ENCODE data around the gene ANKEF1. TPM values are rescaled to one million over a fixed set of nuclear protein-coding genes. Genes with fewer than 3 reads are reported as not detected.

ANKEF1 gene
- total and polyA plus RNA-seq, 2 experiments from 2014 or later: 4.7 to 9.7 TPM

- Mint-ChIP-seq H3K4me3 (no peak overlapping the region), H3K27me3 (ENCODE audit: insufficient read depth, low read depth, poor library complexity) (no peaks in the 10 kb centered on the region), H3K4me1 (peaks cover 2% of the 10 kb centered on the region; the same call in 1 of the 3 replicates), H3K27ac (no peak overlapping the region), H3K9me3 (no peaks in the 10 kb centered on the region), H3K36me3 (ENCODE audit: low read depth) (no peaks in the 10 kb centered on the region)
- Histone ChIP-seq H3K27ac (ENCODE audit: low read depth) (no peak overlapping the region), H2AFZ (no peak overlapping the region), H3K4me2 (no peak overlapping the region), H3K4me3 (no peak overlapping the region), H4K20me1 (replicated peaks; ENCODE audit: insufficient read depth) (no peaks in the 10 kb centered on the region), H3K9me2 (ENCODE audit: insufficient read depth) (peaks cover 3% of the 10 kb centered on the region; the same call in 1 of the 2 replicates), H3K36me3 (ENCODE audit: insufficient read depth) (no peaks in the 10 kb centered on the region), H3K79me2 (replicated peaks; ENCODE audit: insufficient read depth) (no peaks in the 10 kb centered on the region), H3F3A (replicated peaks; ENCODE audit: low read depth) (no peaks in the 10 kb centered on the region), H3K4me1 (ENCODE audit: insufficient read depth) (no peaks in the 10 kb centered on the region), H3K27me3 (ENCODE audit: insufficient read depth) (no peaks in the 10 kb centered on the region)
- ATAC-seq (no peak), DNase-seq (ENCODE audit: low spot score) (no peak)
- TF ChIP-seq, protein P1, sequence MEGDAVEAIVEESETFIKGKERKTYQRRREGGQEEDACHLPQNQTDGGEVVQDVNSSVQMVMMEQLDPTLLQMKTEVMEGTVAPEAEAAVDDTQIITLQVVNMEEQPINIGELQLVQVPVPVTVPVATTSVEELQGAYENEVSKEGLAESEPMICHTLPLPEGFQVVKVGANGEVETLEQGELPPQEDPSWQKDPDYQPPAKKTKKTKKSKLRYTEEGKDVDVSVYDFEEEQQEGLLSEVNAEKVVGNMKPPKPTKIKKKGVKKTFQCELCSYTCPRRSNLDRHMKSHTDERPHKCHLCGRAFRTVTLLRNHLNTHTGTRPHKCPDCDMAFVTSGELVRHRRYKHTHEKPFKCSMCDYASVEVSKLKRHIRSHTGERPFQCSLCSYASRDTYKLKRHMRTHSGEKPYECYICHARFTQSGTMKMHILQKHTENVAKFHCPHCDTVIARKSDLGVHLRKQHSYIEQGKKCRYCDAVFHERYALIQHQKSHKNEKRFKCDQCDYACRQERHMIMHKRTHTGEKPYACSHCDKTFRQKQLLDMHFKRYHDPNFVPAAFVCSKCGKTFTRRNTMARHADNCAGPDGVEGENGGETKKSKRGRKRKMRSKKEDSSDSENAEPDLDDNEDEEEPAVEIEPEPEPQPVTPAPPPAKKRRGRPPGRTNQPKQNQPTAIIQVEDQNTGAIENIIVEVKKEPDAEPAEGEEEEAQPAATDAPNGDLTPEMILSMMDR (conservative IDR thresholded peaks at IDR 0.05; ENCODE audit: low read depth in 2 of 2): no peak
- no peak for TF ChIP-seq STAT1 (IDR thresholded peaks at IDR 0.05; ENCODE audit: unreplicated experiment)
- TF ChIP-seq ZNF462 (CRISPR knock-in tag; IDR thresholded peaks at IDR 0.05): no peak
- no peak for TF ChIP-seq CREB1 (CRISPR knock-in tag; IDR thresholded peaks at IDR 0.05; ENCODE audit: low read depth)
- no peak for TF ChIP-seq JUNB (IDR thresholded peaks at IDR 0.05; ENCODE audit: unreplicated experiment)
- no peak for TF ChIP-seq ETS1 (IDR thresholded peaks at IDR 0.05)
- TF ChIP-seq POLR2AphosphoS5 (IDR thresholded peaks at IDR 0.05; ENCODE audit: low read depth): no peak
- TF ChIP-seq ZNF331 (CRISPR knock-in tag; IDR thresholded peaks at IDR 0.05; ENCODE audit: low read depth): no peak
- no peak for TF ChIP-seq ZNF114 (CRISPR knock-in tag; IDR thresholded peaks at IDR 0.05)
- TF ChIP-seq EZH2 (IDR thresholded peaks at IDR 0.05; ENCODE audit: low read depth, unreplicated experiment): no peak
- no peak for TF ChIP-seq NANOG (IDR thresholded peaks at IDR 0.05; ENCODE audit: borderline replicate concordance)
- no peak for TF ChIP-seq EZH2phosphoT487 (IDR thresholded peaks at IDR 0.05; ENCODE audit: unreplicated experiment)
- TF ChIP-seq, protein P2, sequence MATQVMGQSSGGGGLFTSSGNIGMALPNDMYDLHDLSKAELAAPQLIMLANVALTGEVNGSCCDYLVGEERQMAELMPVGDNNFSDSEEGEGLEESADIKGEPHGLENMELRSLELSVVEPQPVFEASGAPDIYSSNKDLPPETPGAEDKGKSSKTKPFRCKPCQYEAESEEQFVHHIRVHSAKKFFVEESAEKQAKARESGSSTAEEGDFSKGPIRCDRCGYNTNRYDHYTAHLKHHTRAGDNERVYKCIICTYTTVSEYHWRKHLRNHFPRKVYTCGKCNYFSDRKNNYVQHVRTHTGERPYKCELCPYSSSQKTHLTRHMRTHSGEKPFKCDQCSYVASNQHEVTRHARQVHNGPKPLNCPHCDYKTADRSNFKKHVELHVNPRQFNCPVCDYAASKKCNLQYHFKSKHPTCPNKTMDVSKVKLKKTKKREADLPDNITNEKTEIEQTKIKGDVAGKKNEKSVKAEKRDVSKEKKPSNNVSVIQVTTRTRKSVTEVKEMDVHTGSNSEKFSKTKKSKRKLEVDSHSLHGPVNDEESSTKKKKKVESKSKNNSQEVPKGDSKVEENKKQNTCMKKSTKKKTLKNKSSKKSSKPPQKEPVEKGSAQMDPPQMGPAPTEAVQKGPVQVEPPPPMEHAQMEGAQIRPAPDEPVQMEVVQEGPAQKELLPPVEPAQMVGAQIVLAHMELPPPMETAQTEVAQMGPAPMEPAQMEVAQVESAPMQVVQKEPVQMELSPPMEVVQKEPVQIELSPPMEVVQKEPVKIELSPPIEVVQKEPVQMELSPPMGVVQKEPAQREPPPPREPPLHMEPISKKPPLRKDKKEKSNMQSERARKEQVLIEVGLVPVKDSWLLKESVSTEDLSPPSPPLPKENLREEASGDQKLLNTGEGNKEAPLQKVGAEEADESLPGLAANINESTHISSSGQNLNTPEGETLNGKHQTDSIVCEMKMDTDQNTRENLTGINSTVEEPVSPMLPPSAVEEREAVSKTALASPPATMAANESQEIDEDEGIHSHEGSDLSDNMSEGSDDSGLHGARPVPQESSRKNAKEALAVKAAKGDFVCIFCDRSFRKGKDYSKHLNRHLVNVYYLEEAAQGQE (IDR thresholded peaks at IDR 0.05; ENCODE audit: unreplicated experiment): no peak
Measured at GRCh38 chr20:10080574-10080973, 45.8 kb downstream of the ANKEF1 start.
